ENCODE data around the gene SDR42E2. TPM values are rescaled to one million over a fixed set of nuclear protein-coding genes. Genes with fewer than 3 reads are reported as not detected.
"Not testable (repeated sequence)": the region's sequence is repeated elsewhere in the genome, so short reads cannot be mapped to it uniquely, and the experiment has no call there.

Gene SDR42E2
- total RNA-seq, 4 donors from 2014 or later: not detected

- peaks cover 0 to 5% (median 0%) of the 10 kb centered on the region in 4 donors for H3K4me1 ChIP-seq
- no peaks in the 10 kb centered on the region for H3K36me3 ChIP-seq
- TF ChIP-seq CTCF (IDR thresholded peaks at IDR 0.05) (no peak), POLR2A (IDR thresholded peaks at IDR 0.05) (no peak)
- H3K27ac ChIP-seq: no peak overlapping the region
- DNase-seq: no peak
- no peaks in the 10 kb centered on the region for H3K27me3 ChIP-seq
- no peaks in the 10 kb centered on the region for H3K9me3 ChIP-seq
- H3K4me3 ChIP-seq: no peak overlapping the region
Observed at GRCh38 chr16:22163806-22164205, 1.5 kb downstream of the SDR42E2 start.

DNA sequence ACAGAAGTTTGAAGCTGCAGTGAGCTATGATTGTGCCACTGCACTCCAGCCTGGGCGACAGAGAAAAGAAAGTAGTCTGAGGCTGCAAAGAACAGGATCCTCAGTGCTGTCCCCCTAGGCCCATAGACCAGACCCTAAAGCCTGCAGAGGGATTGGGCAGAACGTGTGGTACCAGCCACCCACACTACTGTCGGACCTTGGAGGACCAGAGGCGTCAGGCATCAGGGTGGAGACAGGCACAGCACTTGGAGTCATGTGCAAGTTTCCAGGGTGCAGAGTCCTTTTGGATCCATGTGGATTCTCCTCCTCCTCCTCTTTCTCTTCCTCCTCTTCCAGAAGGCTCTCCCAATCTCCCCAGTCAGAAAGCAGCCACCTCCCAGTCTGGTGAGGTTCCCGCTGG lies 2.2 kb downstream of the SDR42E2 start:
- peaks cover 0 to 5% (median 0%) of the 10 kb centered on the region in 4 donors for H3K4me1 ChIP-seq
- H3K9me3 ChIP-seq: no peaks in the 10 kb centered on the region
- H3K4me3 ChIP-seq: no peak overlapping the region
- TF ChIP-seq POLR2A (IDR thresholded peaks at IDR 0.05) (no peak), CTCF (IDR thresholded peaks at IDR 0.05) (no peak)
- no peak overlapping the region for H3K27ac ChIP-seq
- no peaks in the 10 kb centered on the region for H3K27me3 ChIP-seq
- no peaks in the 10 kb centered on the region for H3K36me3 ChIP-seq
- no peak for DNase-seq

- Histone ChIP-seq H3K4me1 (peaks cover 0 to 5% (median 0%) of the 10 kb centered on the region in 4 donors), H3K27me3 (no peaks in the 10 kb centered on the region), H3K27ac (no peak overlapping the region), H3K4me3 (no peak overlapping the region), H3K36me3 (no peaks in the 10 kb centered on the region), H3K9me3 (no peaks in the 10 kb centered on the region)
- no peak for DNase-seq
- TF ChIP-seq POLR2A (IDR thresholded peaks at IDR 0.05): no peak
- no peak for TF ChIP-seq CTCF (IDR thresholded peaks at IDR 0.05)
Observed at GRCh38 chr16:22165508-22166285, 3.4 kb downstream of the SDR42E2 start.

DNA sequence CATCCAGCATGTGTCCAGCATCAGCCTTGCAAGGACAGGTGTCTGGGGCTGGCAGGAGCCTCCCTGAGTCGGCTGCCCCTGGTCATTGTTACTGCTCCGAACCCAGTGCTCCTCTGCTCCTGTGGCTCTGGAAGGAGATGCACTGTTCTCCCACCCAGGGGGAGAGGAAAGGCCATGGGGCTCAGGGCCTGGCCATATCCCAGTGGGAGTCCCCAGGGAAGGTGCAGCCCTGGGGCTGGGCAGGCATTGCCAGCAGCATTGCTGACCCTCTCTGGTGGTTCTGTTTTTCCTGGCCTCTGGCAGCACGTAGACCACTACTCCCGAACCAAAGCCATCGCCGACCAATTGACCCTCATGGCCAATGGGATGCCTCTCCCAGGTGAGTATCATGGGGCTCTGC lies 9.6 kb downstream of the SDR42E2 start:
- no peaks in the 10 kb centered on the region for H3K36me3 ChIP-seq
- H3K4me1 ChIP-seq: no peaks in the 10 kb centered on the region
- H3K27ac ChIP-seq: no peak overlapping the region
- H3K27me3 ChIP-seq: no peaks in the 10 kb centered on the region
- no peaks in the 10 kb centered on the region for H3K9me3 ChIP-seq
- DNase-seq: no peak
- no peak overlapping the region for H3K4me3 ChIP-seq
- TF ChIP-seq POLR2A (IDR thresholded peaks at IDR 0.05) (no peak), CTCF (IDR thresholded peaks at IDR 0.05) (no peak)

GRCh38 chr16:22172642-22173041 lies 10.3 kb downstream of the SDR42E2 start:
- H3K9me3 ChIP-seq, H3K27ac ChIP-seq, H3K27me3 ChIP-seq, DNase-seq, H3K4me1 ChIP-seq, H3K4me3 ChIP-seq, H3K36me3 ChIP-seq: not testable (repeated sequence)

GRCh38 chr16:22174642-22175041 lies 12.3 kb downstream of the SDR42E2 start:
- H3K36me3 ChIP-seq: no peaks in the 10 kb centered on the region
- no peaks in the 10 kb centered on the region for H3K4me1 ChIP-seq
- H3K4me3 ChIP-seq: no peak overlapping the region
- H3K27me3 ChIP-seq: no peaks in the 10 kb centered on the region
- TF ChIP-seq CTCF (IDR thresholded peaks at IDR 0.05): no peak
- no peak for TF ChIP-seq POLR2A (IDR thresholded peaks at IDR 0.05)
- no peak overlapping the region for H3K27ac ChIP-seq
- no peak for DNase-seq
- H3K9me3 ChIP-seq: no peaks in the 10 kb centered on the region

Measured in Peyer's patch (tissue), 4 donors.